Fibroblast of peridontal ligament (primary cell): ENCODE results near the gene PHGDH.
"Not testable (repeated sequence)": the region's sequence is repeated elsewhere in the genome, so short reads cannot be mapped to it uniquely, and the experiment has no call there.

Experiments
- DNase-seq: peaks from one replicate; pipeline ENCODE4 v3.0.0-alpha.2; 2010; ENCODE audit errors: extremely low read depth

PHGDH gene

GRCh38 chr1:119700326-119700725 is 11.4 kb upstream of the PHGDH start:
- DNase-seq: no peak

- DNase-seq: no peak
Observed at GRCh38 chr1:119701659-119702058, 10.1 kb upstream of the PHGDH start.

- DNase-seq: peak; percentile 81
Observed at GRCh38 chr1:119702384-119702783, 9.3 kb upstream of the PHGDH start.

GRCh38 chr1:119703666-119704450 is 7.9 kb upstream of the PHGDH start:
- no peak for DNase-seq

GRCh38 chr1:119706599-119706998 is 5.1 kb upstream of the PHGDH start:
- not testable (repeated sequence) for DNase-seq

- DNase-seq: not testable (repeated sequence)
Observed at GRCh38 chr1:119711356-119711803, 354 bp upstream of the PHGDH start.

- peak; percentile 90 for DNase-seq
Observed at GRCh38 chr1:119712342-119713038, 756 bp downstream of the PHGDH start.

- peak; percentile 18 for DNase-seq
Observed at GRCh38 chr1:119713039-119713748, 1.5 kb downstream of the PHGDH start.

- DNase-seq: peak; percentile 54
Observed at GRCh38 chr1:119713749-119714456, 2.2 kb downstream of the PHGDH start.

- DNase-seq: no peak
Observed at GRCh38 chr1:119714583-119714982, 2.8 kb downstream of the PHGDH start.

- DNase-seq: peak; percentile 17
Observed at GRCh38 chr1:119715542-119715941, 3.8 kb downstream of the PHGDH start.

GRCh38 chr1:119718409-119718808 is 6.7 kb downstream of the PHGDH start:
- no peak for DNase-seq

GRCh38 chr1:119718972-119719371 is 7.2 kb downstream of the PHGDH start:
- no peak for DNase-seq

GRCh38 chr1:119720866-119721440 is 9.2 kb downstream of the PHGDH start:
- no peak for DNase-seq

GRCh38 chr1:119721896-119722295 is 10.2 kb downstream of the PHGDH start:
- no peak for DNase-seq

- no peak for DNase-seq
Observed at GRCh38 chr1:119724611-119725218, 13.0 kb downstream of the PHGDH start.

- DNase-seq: no peak
Observed at GRCh38 chr1:119725626-119726025, 13.9 kb downstream of the PHGDH start.

GRCh38 chr1:119727991-119728390 is 16.3 kb downstream of the PHGDH start:
- no peak for DNase-seq

- DNase-seq: no peak
Observed at GRCh38 chr1:119729044-119729443, 17.3 kb downstream of the PHGDH start.

GRCh38 chr1:119731060-119731459 is 19.3 kb downstream of the PHGDH start:
- no peak for DNase-seq
